GM12891 (cell line): ENCODE measurements around the gene PCDH1.

Experiments
- PAX5 ChIP-seq: IDR thresholded peaks from 2 replicates; pipeline ENCODE4 v1.6.1; 2011; ENCODE audit warnings: low read length, moderate library complexity, mild to moderate bottlenecking; ENCODE audit not compliant: insufficient read depth, severe bottlenecking
- POLR2A ChIP-seq: IDR thresholded peaks from 2 replicates; pipeline ENCODE4 v1.6.1; 2011; ENCODE audit warnings: low read depth, low read length, control low read depth
- POLR2AphosphoS5 ChIP-seq: IDR thresholded peaks from 2 replicates; pipeline ENCODE4 v1.6.1; 2011; ENCODE audit warnings: low read depth, low read length, control low read depth
- SPI1 ChIP-seq: IDR thresholded peaks from 2 replicates; pipeline ENCODE4 v1.6.1; 2011; ENCODE audit warnings: low read depth, low read length, control low read depth
- TAF1 ChIP-seq: IDR thresholded peaks from 2 replicates; pipeline ENCODE4 v1.6.1; 2011; ENCODE audit warnings: low read depth, low read length, control low read depth

- no peak for TF ChIP-seq TAF1
- no peak for TF ChIP-seq POLR2A
- no peak for TF ChIP-seq POLR2AphosphoS5
- TF ChIP-seq PAX5, result no peak
- no peak for TF ChIP-seq SPI1
Observed at GRCh38 chr5:141920771-141921170, 42.6 kb upstream of the PCDH1 start.
